ENCODE results near the gene EXOC3L1.

- TF ChIP-seq CTCF (IDR thresholded peaks at IDR 0.05 in 4 of 5, conservative IDR thresholded peaks at IDR 0.05 in 1 of 5) (no peak), POLR2A (IDR thresholded peaks at IDR 0.05) (no peak)
Observed at GRCh38 chr16:67145746-67146145, 44.2 kb downstream of the EXOC3L1 start.

Measured in gastrocnemius medialis (tissue), 4 donors.